ENCODE results near the gene PRKD1.

Gene PRKD1

GRCh38 chr14:29815016-29815674 lies 112.5 kb downstream of the PRKD1 start:
- TF ChIP-seq NFIC (IDR thresholded peaks at IDR 0.05), result no peak
- TF ChIP-seq RAD21 (IDR thresholded peaks at IDR 0.05; ENCODE audit: low read depth), result no peak
- TF ChIP-seq YY1 (IDR thresholded peaks at IDR 0.05; ENCODE audit: low read depth), result no peak
- TF ChIP-seq FOXM1 (IDR thresholded peaks at IDR 0.05; ENCODE audit: borderline replicate concordance, low read depth), result no peak

DNA sequence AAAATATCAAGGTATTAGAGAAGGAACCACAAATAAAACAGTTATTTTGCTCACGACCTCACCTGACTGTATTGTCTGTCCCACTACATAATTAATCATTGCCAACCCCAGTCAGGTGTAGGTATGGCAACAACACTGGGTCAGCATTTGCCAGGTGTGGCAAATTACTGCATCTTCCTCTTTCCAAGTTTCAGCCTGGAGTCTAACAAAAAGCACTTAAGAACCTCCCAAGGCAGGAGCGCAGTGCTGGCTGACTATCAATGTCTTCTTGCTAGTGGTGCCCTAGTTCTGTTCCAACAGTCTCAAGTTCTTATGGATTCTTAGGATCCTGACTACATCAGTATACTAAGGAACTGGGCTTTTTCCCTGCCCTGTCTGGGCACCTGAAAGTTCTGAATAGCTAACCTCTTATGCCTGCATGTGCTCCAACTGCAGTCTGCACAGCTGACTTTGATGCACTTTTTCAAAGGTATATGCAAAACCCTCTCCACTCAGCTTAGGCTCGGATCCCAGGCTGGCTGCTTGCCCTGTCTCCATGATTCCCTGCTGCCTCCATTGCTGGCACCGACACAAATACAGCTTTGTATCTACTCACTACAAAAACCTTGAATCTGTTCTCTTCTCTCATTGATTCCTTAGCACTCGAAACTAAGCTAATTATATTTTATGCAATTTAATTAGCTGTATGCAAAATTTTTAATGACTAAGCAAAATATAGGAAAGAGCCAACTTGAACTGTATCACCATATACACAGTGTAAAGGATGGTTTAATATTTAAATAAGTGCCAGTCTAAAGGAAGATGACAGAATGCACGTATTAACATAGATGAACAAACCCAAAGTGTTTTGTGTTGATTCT lies 113.3 kb downstream of the PRKD1 start:
- TF ChIP-seq FOXM1 (IDR thresholded peaks at IDR 0.05; ENCODE audit: borderline replicate concordance, low read depth), result no peak
- no peak for TF ChIP-seq MAX (IDR thresholded peaks at IDR 0.05)
- TF ChIP-seq RAD21 (IDR thresholded peaks at IDR 0.05; ENCODE audit: low read depth), result no peak
- TF ChIP-seq EP300 (IDR thresholded peaks at IDR 0.05; ENCODE audit: borderline replicate concordance), result no peak
- TF ChIP-seq NFIC (IDR thresholded peaks at IDR 0.05), result no peak
- TF ChIP-seq TCF12 (IDR thresholded peaks at IDR 0.05; ENCODE audit: low read depth), result no peak
- no peak for TF ChIP-seq CREB1 (IDR thresholded peaks at IDR 0.05; ENCODE audit: low read depth)
- no peak for TF ChIP-seq TAF1 (IDR thresholded peaks at IDR 0.05; ENCODE audit: low read depth)
- TF ChIP-seq, protein P1, sequence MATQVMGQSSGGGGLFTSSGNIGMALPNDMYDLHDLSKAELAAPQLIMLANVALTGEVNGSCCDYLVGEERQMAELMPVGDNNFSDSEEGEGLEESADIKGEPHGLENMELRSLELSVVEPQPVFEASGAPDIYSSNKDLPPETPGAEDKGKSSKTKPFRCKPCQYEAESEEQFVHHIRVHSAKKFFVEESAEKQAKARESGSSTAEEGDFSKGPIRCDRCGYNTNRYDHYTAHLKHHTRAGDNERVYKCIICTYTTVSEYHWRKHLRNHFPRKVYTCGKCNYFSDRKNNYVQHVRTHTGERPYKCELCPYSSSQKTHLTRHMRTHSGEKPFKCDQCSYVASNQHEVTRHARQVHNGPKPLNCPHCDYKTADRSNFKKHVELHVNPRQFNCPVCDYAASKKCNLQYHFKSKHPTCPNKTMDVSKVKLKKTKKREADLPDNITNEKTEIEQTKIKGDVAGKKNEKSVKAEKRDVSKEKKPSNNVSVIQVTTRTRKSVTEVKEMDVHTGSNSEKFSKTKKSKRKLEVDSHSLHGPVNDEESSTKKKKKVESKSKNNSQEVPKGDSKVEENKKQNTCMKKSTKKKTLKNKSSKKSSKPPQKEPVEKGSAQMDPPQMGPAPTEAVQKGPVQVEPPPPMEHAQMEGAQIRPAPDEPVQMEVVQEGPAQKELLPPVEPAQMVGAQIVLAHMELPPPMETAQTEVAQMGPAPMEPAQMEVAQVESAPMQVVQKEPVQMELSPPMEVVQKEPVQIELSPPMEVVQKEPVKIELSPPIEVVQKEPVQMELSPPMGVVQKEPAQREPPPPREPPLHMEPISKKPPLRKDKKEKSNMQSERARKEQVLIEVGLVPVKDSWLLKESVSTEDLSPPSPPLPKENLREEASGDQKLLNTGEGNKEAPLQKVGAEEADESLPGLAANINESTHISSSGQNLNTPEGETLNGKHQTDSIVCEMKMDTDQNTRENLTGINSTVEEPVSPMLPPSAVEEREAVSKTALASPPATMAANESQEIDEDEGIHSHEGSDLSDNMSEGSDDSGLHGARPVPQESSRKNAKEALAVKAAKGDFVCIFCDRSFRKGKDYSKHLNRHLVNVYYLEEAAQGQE (IDR thresholded peaks at IDR 0.05; ENCODE audit: low read depth), result no peak
- TF ChIP-seq EGR1 (IDR thresholded peaks at IDR 0.05), result no peak
- TF ChIP-seq, protein P2, sequence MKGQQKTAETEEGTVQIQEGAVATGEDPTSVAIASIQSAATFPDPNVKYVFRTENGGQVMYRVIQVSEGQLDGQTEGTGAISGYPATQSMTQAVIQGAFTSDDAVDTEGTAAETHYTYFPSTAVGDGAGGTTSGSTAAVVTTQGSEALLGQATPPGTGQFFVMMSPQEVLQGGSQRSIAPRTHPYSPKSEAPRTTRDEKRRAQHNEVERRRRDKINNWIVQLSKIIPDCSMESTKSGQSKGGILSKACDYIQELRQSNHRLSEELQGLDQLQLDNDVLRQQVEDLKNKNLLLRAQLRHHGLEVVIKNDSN (IDR thresholded peaks at IDR 0.05), result no peak
- no peak for TF ChIP-seq TEAD4 (IDR thresholded peaks at IDR 0.05)
- TF ChIP-seq CEBPB (IDR thresholded peaks at IDR 0.05), result no peak
- TF ChIP-seq ZBTB7A (IDR thresholded peaks at IDR 0.05; ENCODE audit: low read depth), result no peak
- no peak for TF ChIP-seq YY1 (IDR thresholded peaks at IDR 0.05; ENCODE audit: low read depth)

DNA sequence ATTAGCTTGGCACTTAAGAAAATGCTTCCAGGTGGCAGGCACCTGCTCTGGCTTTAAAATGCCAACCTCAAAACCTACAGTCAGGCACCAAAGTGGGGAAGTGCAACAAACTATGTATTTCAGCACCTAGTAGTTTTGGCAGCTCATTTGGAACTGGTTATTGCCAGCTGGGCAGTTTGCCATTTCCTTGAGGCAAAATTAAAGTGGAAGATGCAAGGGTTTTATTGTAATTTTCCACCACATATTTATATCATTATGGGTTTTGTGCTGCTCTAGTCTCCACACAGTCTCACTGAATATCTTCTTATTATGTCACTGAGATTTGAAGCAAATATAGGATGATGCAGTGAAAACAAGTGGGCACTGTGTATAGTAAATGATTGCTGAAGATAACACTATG lies 117.0 kb downstream of the PRKD1 start:
- no peak for TF ChIP-seq RAD21 (IDR thresholded peaks at IDR 0.05; ENCODE audit: low read depth)
- no peak for TF ChIP-seq MAX (IDR thresholded peaks at IDR 0.05)
- no peak for TF ChIP-seq CREB1 (IDR thresholded peaks at IDR 0.05; ENCODE audit: low read depth)
- TF ChIP-seq EGR1 (IDR thresholded peaks at IDR 0.05), result no peak
- TF ChIP-seq ZBTB7A (IDR thresholded peaks at IDR 0.05; ENCODE audit: low read depth), result no peak
- TF ChIP-seq EP300 (IDR thresholded peaks at IDR 0.05; ENCODE audit: borderline replicate concordance), result no peak
- TF ChIP-seq CEBPB (IDR thresholded peaks at IDR 0.05), result no peak
- TF ChIP-seq YY1 (IDR thresholded peaks at IDR 0.05; ENCODE audit: low read depth), result no peak
- no peak for TF ChIP-seq TEAD4 (IDR thresholded peaks at IDR 0.05)
- no peak for TF ChIP-seq TCF12 (IDR thresholded peaks at IDR 0.05; ENCODE audit: low read depth)
- no peak for TF ChIP-seq FOXM1 (IDR thresholded peaks at IDR 0.05; ENCODE audit: borderline replicate concordance, low read depth)
- TF ChIP-seq, protein P2 (IDR thresholded peaks at IDR 0.05), result no peak

DNA sequence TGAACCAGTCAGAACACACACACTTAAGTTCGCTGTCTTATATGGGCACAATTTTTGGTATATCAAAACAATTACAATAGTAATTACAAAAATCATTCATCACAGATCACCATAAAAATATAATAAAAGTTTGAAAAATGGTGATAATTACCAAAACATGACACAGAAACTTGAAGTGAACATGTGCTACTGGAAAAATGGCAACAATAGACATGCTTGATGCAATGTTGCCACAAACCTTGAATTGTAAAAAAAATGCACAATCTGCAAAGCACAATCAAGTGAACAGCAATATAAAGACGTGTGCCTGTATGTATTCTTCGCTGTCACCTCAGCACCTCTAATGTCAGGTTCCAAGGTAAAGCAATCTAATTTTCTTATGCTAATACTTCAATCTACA lies 117.6 kb downstream of the PRKD1 start:
- TF ChIP-seq TCF12 (IDR thresholded peaks at IDR 0.05; ENCODE audit: low read depth), result no peak
- TF ChIP-seq TAF1 (IDR thresholded peaks at IDR 0.05; ENCODE audit: low read depth), result no peak
- TF ChIP-seq ZBTB7A (IDR thresholded peaks at IDR 0.05; ENCODE audit: low read depth), result no peak
- no peak for TF ChIP-seq FOXM1 (IDR thresholded peaks at IDR 0.05; ENCODE audit: borderline replicate concordance, low read depth)
- no peak for TF ChIP-seq RAD21 (IDR thresholded peaks at IDR 0.05; ENCODE audit: low read depth)
- TF ChIP-seq EP300 (IDR thresholded peaks at IDR 0.05; ENCODE audit: borderline replicate concordance), result no peak
- TF ChIP-seq EGR1 (IDR thresholded peaks at IDR 0.05), result no peak
- TF ChIP-seq MAX (IDR thresholded peaks at IDR 0.05), result no peak
- no peak for TF ChIP-seq CREB1 (IDR thresholded peaks at IDR 0.05; ENCODE audit: low read depth)
- TF ChIP-seq, protein P1 (IDR thresholded peaks at IDR 0.05; ENCODE audit: low read depth), result no peak
- TF ChIP-seq, protein P2 (IDR thresholded peaks at IDR 0.05), result no peak
- TF ChIP-seq TEAD4 (IDR thresholded peaks at IDR 0.05), result no peak
- TF ChIP-seq CEBPB (IDR thresholded peaks at IDR 0.05), result no peak
- TF ChIP-seq NFIC (IDR thresholded peaks at IDR 0.05), result no peak
- no peak for TF ChIP-seq YY1 (IDR thresholded peaks at IDR 0.05; ENCODE audit: low read depth)

All from Ishikawa (cell line).